ENCODE measurements around the gene SMAP1. TPM values are rescaled to one million over a fixed set of nuclear protein-coding genes. Genes with fewer than 3 reads are reported as not detected.

SMAP1 gene
- total RNA-seq, 1 experiment from 2014 or later: 3.5 TPM

- TF ChIP-seq YY1 (IDR thresholded peaks at IDR 0.05; ENCODE audit: extremely low read depth, insufficient replicate concordance, low read depth, low read length): no peak
- TF ChIP-seq ZFX (IDR thresholded peaks at IDR 0.05): no peak
- TF ChIP-seq FOSL1 (IDR thresholded peaks at IDR 0.05; ENCODE audit: low read depth): no peak
- no peak for TF ChIP-seq RAD21 (IDR thresholded peaks at IDR 0.05; ENCODE audit: low read depth)
- TF ChIP-seq EZH2phosphoT487 (IDR thresholded peaks at IDR 0.05; ENCODE audit: borderline replicate concordance): no peak
- TF ChIP-seq ELF1 (IDR thresholded peaks at IDR 0.05; ENCODE audit: borderline replicate concordance, low read depth): no peak
Observed at GRCh38 chr6:70900047-70900446, 232.4 kb downstream of the SMAP1 start (continued).

GRCh38 chr6:70901324-70901723, 233.6 kb downstream of the SMAP1 start:
- no peak overlapping the region for H3K4me2 ChIP-seq (ENCODE audit: low read length)
- no peak for TF ChIP-seq JUND (IDR thresholded peaks at IDR 0.05)
- peak in 2 of 3 experiments; percentile 50 to 55; a peak in 4 of 6 replicates for TF ChIP-seq CTCF (IDR thresholded peaks at IDR 0.05 in 2 of 3, conservative IDR thresholded peaks at IDR 0.05 in 1 of 3; ENCODE audit: borderline replicate concordance in 1 of 3, insufficient read depth in 1 of 3, low read depth in 2 of 3, low read length in 2 of 3)
- H3K9me2 ChIP-seq (ENCODE audit: insufficient read depth): no peaks in the 10 kb centered on the region
- POLR2A ChIA-PET: no interaction called here
- RAD21 ChIA-PET (ENCODE audit: low non-redundant PET in 1 of 2, low total read pairs in 2 of 2, uncharacterized antibody in 2 of 2, unreplicated experiment in 2 of 2): no interaction called here
- CTCF ChIA-PET: interaction anchor here (0.7 to 2.4 kb wide), 5 partner anchors 10 to 680 kb away, joined by 3 to 7 read pairs (median 6); no protein-coding TSS in a partner anchor
- H3K9ac ChIP-seq (ENCODE audit: low read length): no peak overlapping the region
- ATAC-seq (peak; percentile 65; the same call in 1 of the 2 replicates), DNase-seq (ENCODE audit: low read depth, low spot score) (peak; percentile 4)
- 0 out of 2 replicates have a peak, but pooled peaks cover 5% of the 10 kb centered on the region for H3K27me3 ChIP-seq (ENCODE audit: insufficient read depth, low read length)
- BruUV-seq (replicated peaks): no TSS peak
- H3K4me3 ChIP-seq (replicated peaks in 1 of 2; ENCODE audit: low read depth in 1 of 2, low read length in 2 of 2): no peak overlapping the region
- H2AFZ ChIP-seq (ENCODE audit: low read depth, low read length, poor library complexity, severe bottlenecking): no peak overlapping the region
- no peaks in the 10 kb centered on the region for H3K4me1 ChIP-seq (ENCODE audit: control insufficient read depth in 1 of 2, insufficient read depth in 2 of 2, low read length in 2 of 2)
- H4K20me1 ChIP-seq (ENCODE audit: insufficient read depth): no peaks in the 10 kb centered on the region
- H3K27ac ChIP-seq (ENCODE audit: low read depth, low read length): no peak overlapping the region
- H3K36me3 ChIP-seq (ENCODE audit: control insufficient read depth in 1 of 2, insufficient read depth in 2 of 2, low read length in 2 of 2): no peaks in the 10 kb centered on the region
- H3K9me3 ChIP-seq (ENCODE audit: control insufficient read depth in 1 of 2, insufficient read depth in 1 of 2, low read depth in 1 of 2, low read length in 2 of 2): no peaks in the 10 kb centered on the region
- H3K79me2 ChIP-seq (ENCODE audit: insufficient read depth, low read length): no peaks in the 10 kb centered on the region
- intact Hi-C loops (cut with micrococcal nuclease): no loop called here
